ENCODE results near the gene PFN3. TPM values are rescaled to one million over a fixed set of nuclear protein-coding genes. Genes with fewer than 3 reads are reported as not detected.
A peak's percentile ranks its signal among the peaks of the same experiment; 100 is the strongest.

Gene PFN3
- total RNA-seq, 4 donors from 2014 or later, result 2.0 TPM; not detected in 3

- intact Hi-C loops (cut with DNase I), result no loop called here
- H3K36me3 ChIP-seq, result peaks cover 36 to 47% (median 36%) of the 10 kb centered on the region in 3 donors
- 31 to 58% methylated on average over 8 to 15 of the region's 26 CpGs for WGBS, 2 donors
- TF ChIP-seq CTCF (IDR thresholded peaks at IDR 0.05), result peak in 1 of 6 experiments; percentile 20
- peak in 1 of 4 donors; percentile 26 for TF ChIP-seq POLR2A (IDR thresholded peaks at IDR 0.05)
- peaks cover 55 to 79% (median 62%) of the 10 kb centered on the region in 3 donors for H3K4me1 ChIP-seq
- no peak for DNase-seq
- no peaks in the 10 kb centered on the region for H3K27me3 ChIP-seq
- H3K9me3 ChIP-seq, result no peaks in the 10 kb centered on the region
- peak overlapping the region; percentile 65 to 98 (median 86) for H3K27ac ChIP-seq
- H3K4me3 ChIP-seq, result no peak overlapping the region
Measured at GRCh38 chr5:177430140-177430951, 29.9 kb upstream of the PFN3 start.

DNA sequence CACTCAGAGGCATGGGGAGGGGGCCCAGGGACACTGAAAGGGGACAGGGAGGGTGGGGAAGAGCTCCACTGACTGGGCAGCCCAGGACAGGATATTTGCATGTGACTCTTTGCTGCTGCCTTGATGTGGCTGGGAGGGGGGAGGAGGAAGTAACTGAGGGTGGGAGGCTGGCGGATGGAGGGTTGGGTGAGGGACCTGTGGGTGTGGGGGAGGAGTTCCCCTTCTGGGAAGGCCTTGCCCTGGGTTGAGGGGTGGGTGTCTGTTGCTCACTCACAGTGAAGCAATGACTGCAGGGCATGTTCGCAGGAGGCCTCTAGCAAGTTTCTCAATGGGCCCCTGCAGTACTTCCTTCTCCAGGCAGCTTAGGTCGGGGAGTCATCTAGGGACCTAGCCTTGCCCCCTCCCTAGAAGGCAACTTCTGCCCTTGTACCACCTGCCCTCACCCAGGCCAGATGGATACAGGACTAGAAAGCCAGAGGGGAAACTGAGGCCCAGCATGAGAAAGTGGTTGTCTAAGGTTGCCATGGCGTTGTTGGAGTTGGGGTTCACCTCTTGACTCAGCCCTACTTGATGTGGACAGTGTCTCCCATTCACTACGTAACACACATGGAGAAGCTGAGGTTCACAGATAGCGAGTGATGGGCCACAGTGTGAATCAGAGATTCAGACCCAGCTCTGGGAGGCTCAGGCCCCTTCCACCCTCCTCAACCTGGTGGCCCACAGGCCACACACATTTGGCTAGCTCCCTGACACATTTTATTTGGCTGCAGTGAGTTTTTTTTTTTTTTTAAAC, 29.0 kb upstream of the PFN3 start:
- peaks cover 58 to 83% (median 63%) of the 10 kb centered on the region in 3 donors for H3K4me1 ChIP-seq
- DNase-seq, result peak; percentile 47
- H3K9me3 ChIP-seq, result no peaks in the 10 kb centered on the region
- H3K4me3 ChIP-seq, result peak overlapping the region in 1 of 4 donors; percentile 81
- peaks cover 27 to 38% (median 27%) of the 10 kb centered on the region in 3 donors for H3K36me3 ChIP-seq
- TF ChIP-seq CTCF (IDR thresholded peaks at IDR 0.05), result no peak
- TF ChIP-seq POLR2A (IDR thresholded peaks at IDR 0.05), result peak in 1 of 4 donors; percentile 17
- no peaks in the 10 kb centered on the region for H3K27me3 ChIP-seq
- intact Hi-C loops (cut with DNase I), result no loop called here
- 63 to 73% methylated on average over 5 of the region's 6 CpGs for WGBS, 2 donors
- peak overlapping the region; percentile 83 to 99 (median 96) for H3K27ac ChIP-seq

DNA sequence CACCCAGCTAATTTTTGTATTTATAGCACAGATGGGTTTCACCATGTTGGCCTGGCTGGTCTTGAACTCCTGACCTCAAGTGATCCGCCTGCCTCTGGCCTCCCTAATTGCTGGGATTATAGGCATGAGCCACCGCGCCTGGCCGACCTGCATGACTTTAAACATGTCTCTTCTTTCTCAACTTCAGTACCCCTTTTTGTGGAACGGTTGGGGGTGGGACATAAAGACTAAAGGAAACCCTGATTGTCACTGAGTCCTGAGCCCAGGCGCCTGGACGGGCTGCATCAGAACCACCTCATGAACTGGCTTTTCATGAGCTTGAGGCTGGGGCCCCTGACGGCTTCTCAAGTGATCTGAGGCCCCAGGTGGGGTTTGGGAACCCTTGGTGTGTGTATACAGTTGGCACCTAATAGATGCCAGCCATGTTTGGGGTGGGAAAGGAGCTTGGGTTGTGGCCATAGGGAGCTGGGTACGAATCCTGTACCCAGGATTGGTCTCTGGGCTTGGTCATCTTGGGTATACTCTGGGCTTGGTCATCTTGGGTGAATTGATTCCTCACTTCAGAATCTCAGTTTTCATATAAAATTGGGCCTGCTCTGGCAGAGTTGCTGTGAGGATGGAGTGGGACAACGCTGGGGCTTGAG, 28.2 kb upstream of the PFN3 start:
- Histone ChIP-seq H3K36me3 (peaks cover 20 to 31% (median 21%) of the 10 kb centered on the region in 3 donors), H3K4me3 (peak overlapping the region in 2 of 4 donors; percentile 81 to 91), H3K4me1 (peaks cover 58 to 77% (median 63%) of the 10 kb centered on the region in 3 donors), H3K27ac (peak overlapping the region; percentile 94 to 99 (median 98)), H3K27me3 (no peaks in the 10 kb centered on the region), H3K9me3 (no peaks in the 10 kb centered on the region)
- WGBS, 2 donors, result 64 to 86% methylated on average over 6 to 8 of the region's 10 CpGs
- intact Hi-C loops (cut with DNase I), result no loop called here
- TF ChIP-seq CTCF (IDR thresholded peaks at IDR 0.05), result no peak
- no peak for TF ChIP-seq POLR2A (IDR thresholded peaks at IDR 0.05)
- DNase-seq, result no peak

DNA sequence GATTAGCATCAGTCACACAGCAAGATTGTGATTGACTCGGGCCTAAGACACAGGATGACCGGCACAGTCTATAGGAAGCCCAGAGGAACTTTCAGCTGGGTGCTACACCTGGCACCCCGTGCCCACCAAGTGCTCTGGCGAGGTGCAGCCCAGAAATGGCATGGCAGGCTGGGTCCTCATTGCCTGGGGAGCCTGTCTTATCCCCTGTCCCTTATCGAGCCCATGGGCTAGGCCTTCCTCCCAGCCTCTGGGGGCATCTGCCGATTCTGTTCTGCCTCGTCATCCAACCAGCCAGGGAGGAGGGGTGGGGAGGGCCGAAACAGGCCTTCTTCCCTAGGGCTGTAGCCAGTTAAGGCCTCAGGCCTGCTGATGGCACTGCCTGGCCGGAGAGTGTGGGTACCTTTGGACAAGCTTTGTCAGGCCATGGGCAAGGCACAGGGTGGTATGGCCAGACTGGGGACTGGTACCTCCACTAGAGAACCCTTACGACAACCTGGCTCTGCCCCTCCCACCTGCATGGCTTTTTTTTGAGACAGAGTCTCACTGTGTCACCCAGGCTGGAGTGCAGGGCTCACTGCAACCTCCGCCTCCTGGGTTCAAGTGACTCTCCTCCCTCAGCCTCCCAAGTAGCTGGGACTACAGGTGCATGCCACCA, 27.6 kb upstream of the PFN3 start:
- Histone ChIP-seq H3K4me1 (peaks cover 58 to 71% (median 60%) of the 10 kb centered on the region in 3 donors), H3K4me3 (peak overlapping the region; percentile 62 to 91 (median 77)), H3K9me3 (no peaks in the 10 kb centered on the region), H3K27ac (peak overlapping the region; percentile 94 to 99 (median 98)), H3K36me3 (peaks cover 13 to 24% (median 14%) of the 10 kb centered on the region in 3 donors), H3K27me3 (no peaks in the 10 kb centered on the region)
- intact Hi-C loops (cut with DNase I), result no loop called here
- 40 to 49% methylated on average over 7 to 8 of the region's 11 CpGs for WGBS, 2 donors
- TF ChIP-seq POLR2A (IDR thresholded peaks at IDR 0.05), result no peak
- TF ChIP-seq CTCF (IDR thresholded peaks at IDR 0.05), result no peak
- no peak for DNase-seq
